ENCODE data around the gene PAX6.

- TF ChIP-seq CTCF (conservative IDR thresholded peaks at IDR 0.05; ENCODE audit: low read length) (no peak), EZH2phosphoT487 (IDR thresholded peaks at IDR 0.05; ENCODE audit: borderline replicate concordance, low read depth, low read length) (no peak)
Measured at GRCh38 chr11:31799435-31800397, 11.4 kb downstream of the PAX6 start.

All from OCI-LY7 (cell line).